Ishikawa (cell line): ENCODE data around the gene SHQ1.
A peak's percentile ranks its signal among the peaks of the same experiment; 100 is the strongest.

Experiments used
- CEBPB ChIP-seq: IDR thresholded peaks from 2 replicates; pipeline ENCODE4 v1.6.1; 2012
- CREB1 ChIP-seq: IDR thresholded peaks from 2 replicates; pipeline ENCODE4 v1.6.1; 2012; ENCODE audit warnings: low read depth
- EGR1 ChIP-seq: IDR thresholded peaks from 2 replicates; pipeline ENCODE4 v1.6.1; 2012
- EP300 ChIP-seq: IDR thresholded peaks from 2 replicates; pipeline ENCODE4 v1.6.1; 2012; ENCODE audit warnings: borderline replicate concordance
- FOXM1 ChIP-seq: IDR thresholded peaks from 2 replicates; pipeline ENCODE4 v1.6.1; 2012; ENCODE audit warnings: low read depth, borderline replicate concordance
- MAX ChIP-seq: IDR thresholded peaks from 2 replicates; pipeline ENCODE4 v1.6.1; 2012
- NFIC ChIP-seq: IDR thresholded peaks from 2 replicates; pipeline ENCODE4 v1.6.1; 2012
- RAD21 ChIP-seq: IDR thresholded peaks from 2 replicates; pipeline ENCODE4 v1.6.1; 2012; ENCODE audit warnings: low read depth
- REST ChIP-seq: IDR thresholded peaks from 2 replicates; pipeline ENCODE4 v1.6.1; 2012; ENCODE audit warnings: low read depth, mild to moderate bottlenecking
- TAF1 ChIP-seq: IDR thresholded peaks from 2 replicates; pipeline ENCODE4 v1.6.1; 2012; ENCODE audit warnings: low read depth, mild to moderate bottlenecking
- TCF12 ChIP-seq: IDR thresholded peaks from 2 replicates; pipeline ENCODE4 v1.6.1; 2012; ENCODE audit warnings: low read depth
- TEAD4 ChIP-seq: IDR thresholded peaks from 2 replicates; pipeline ENCODE4 v1.6.1; 2012
- USF1 ChIP-seq: IDR thresholded peaks from 2 replicates; pipeline ENCODE4 v1.6.1; 2012
- YY1 ChIP-seq: IDR thresholded peaks from 2 replicates; pipeline ENCODE4 v1.6.1; 2012; ENCODE audit warnings: low read depth
- ZBTB7A ChIP-seq: IDR thresholded peaks from 2 replicates; pipeline ENCODE4 v1.6.1; 2012; ENCODE audit warnings: low read depth

SHQ1 gene

GRCh38 chr3:72812201-72812600, 36.0 kb downstream of the SHQ1 start:
- TF ChIP-seq TAF1, result no peak
- no peak for TF ChIP-seq TEAD4
- TF ChIP-seq MAX, result no peak
- TF ChIP-seq CEBPB, result no peak
- TF ChIP-seq NFIC, result no peak
- TF ChIP-seq TCF12, result no peak
- TF ChIP-seq USF1, result no peak
- no peak for TF ChIP-seq RAD21
- TF ChIP-seq ZBTB7A, result no peak

- no peak for TF ChIP-seq ZBTB7A
- TF ChIP-seq TCF12, result no peak
- TF ChIP-seq RAD21, result 0 out of 2 replicates have a peak, but pooled peaks have one; percentile 4
- no peak for TF ChIP-seq REST
- no peak for TF ChIP-seq YY1
- no peak for TF ChIP-seq MAX
Observed at GRCh38 chr3:72811571-72811970, 36.7 kb downstream of the SHQ1 start.

- TF ChIP-seq TEAD4 (no peak), NFIC (no peak), REST (no peak), TAF1 (no peak), TCF12 (no peak), YY1 (no peak), EGR1 (no peak), MAX (no peak), FOXM1 (no peak), EP300 (no peak), RAD21 (no peak), CEBPB (no peak)
Observed at GRCh38 chr3:72810659-72811434, 37.4 kb downstream of the SHQ1 start.

- TF ChIP-seq RAD21 (no peak), ZBTB7A (no peak), CREB1 (no peak), YY1 (no peak), MAX (no peak), USF1 (no peak), FOXM1 (no peak), REST (no peak), EGR1 (no peak)
Observed at GRCh38 chr3:72810063-72810462, 38.2 kb downstream of the SHQ1 start.

- TF ChIP-seq REST, result no peak
Observed at GRCh38 chr3:72804361-72804760, 43.9 kb downstream of the SHQ1 start.
